ENCODE data around the gene ATRNL1.

Gene ATRNL1

GRCh38 chr10:115989621-115990020 lies 896.5 kb downstream of the ATRNL1 start:
- no peak for DNase-seq (ENCODE audit: low spot score)

- DNase-seq (ENCODE audit: low spot score), result no peak
Measured at GRCh38 chr10:115992236-115992986, 899.2 kb downstream of the ATRNL1 start.

GRCh38 chr10:115996031-115996430 lies 902.9 kb downstream of the ATRNL1 start:
- no peak for DNase-seq (ENCODE audit: low spot score)

DNA sequence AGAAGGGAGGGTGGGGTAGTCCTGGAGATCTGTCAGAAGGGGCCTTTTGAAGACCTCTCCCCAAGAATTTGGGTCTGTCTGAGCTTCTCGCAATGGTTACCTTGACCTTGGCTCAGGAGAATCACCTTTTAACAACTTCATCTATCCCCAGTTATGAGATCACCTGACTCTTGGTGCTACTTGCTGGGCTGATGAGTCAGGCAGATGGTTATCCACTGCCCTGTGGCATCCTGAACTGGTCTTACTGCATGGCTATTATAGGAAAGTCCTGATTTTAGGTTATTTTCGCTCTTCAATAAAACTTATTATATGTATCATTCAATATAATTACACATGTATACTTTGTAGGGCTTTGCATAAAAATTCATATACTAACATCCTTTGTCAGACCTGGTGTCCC lies 905.1 kb downstream of the ATRNL1 start:
- DNase-seq (ENCODE audit: low spot score), result no peak

Measured in germinal center (tissue), 1 donor.